Tibial nerve (tissue), 4 donors: ENCODE results near the gene TEF.

Source experiments
- EP300 ChIP-seq, 2 donors: sonication (generic); formaldehyde crosslinking; IDR thresholded peaks; one replicate each; pipeline ENCODE4 v1.6.1; 2017; ENCODE audit warnings: antibody characterized with exemption in 2 of 2, mild to moderate bottlenecking in 1 of 2
- POLR2A ChIP-seq, 2 donors: fragments of 450-650 bp; IDR thresholded peaks; one replicate each; pipeline ENCODE4 v1.6.1; 2017; ENCODE audit warnings: antibody characterized with exemption in 2 of 2, mild to moderate bottlenecking in 2 of 2, moderate library complexity in 2 of 2
- TF ChIP-seq, protein P1 (sequence below), 5 experiments: fragments of 200-600 bp in 3 of 5; fragments of 450-650 bp in 2 of 5; sonication (generic) in 3 of 5; IDR thresholded peaks; one replicate each; pipeline ENCODE4 v1.5.1; 2016 to 2019; ENCODE audit warnings: antibody characterized with exemption in 5 of 5, mild to moderate bottlenecking in 3 of 5, moderate library complexity in 2 of 5

DNA sequence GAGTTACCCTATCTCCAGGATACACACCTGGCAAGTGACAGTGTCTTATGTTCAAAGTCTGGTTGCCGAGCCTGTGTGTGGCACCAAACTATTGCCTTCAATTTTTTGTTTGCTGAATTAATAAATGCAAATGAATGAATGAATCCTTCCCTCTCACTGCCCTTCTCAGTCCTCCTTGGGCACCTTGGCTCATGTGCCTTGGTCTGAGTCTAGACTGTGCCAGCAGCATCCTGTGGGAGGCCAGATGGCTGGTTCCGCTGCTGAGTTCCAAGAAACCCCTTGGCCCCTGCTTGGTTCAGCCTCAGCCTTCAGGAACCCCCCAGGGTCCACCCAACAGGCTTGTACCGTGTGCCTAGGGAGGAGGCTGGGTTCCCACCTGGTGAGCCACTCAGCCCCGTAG lies 33.8 kb downstream of the TEF start:
- TF ChIP-seq POLR2A (IDR thresholded peaks at IDR 0.05) (no peak), EP300 (IDR thresholded peaks at IDR 0.05) (no peak)
- TF ChIP-seq, protein P1, sequence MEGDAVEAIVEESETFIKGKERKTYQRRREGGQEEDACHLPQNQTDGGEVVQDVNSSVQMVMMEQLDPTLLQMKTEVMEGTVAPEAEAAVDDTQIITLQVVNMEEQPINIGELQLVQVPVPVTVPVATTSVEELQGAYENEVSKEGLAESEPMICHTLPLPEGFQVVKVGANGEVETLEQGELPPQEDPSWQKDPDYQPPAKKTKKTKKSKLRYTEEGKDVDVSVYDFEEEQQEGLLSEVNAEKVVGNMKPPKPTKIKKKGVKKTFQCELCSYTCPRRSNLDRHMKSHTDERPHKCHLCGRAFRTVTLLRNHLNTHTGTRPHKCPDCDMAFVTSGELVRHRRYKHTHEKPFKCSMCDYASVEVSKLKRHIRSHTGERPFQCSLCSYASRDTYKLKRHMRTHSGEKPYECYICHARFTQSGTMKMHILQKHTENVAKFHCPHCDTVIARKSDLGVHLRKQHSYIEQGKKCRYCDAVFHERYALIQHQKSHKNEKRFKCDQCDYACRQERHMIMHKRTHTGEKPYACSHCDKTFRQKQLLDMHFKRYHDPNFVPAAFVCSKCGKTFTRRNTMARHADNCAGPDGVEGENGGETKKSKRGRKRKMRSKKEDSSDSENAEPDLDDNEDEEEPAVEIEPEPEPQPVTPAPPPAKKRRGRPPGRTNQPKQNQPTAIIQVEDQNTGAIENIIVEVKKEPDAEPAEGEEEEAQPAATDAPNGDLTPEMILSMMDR (IDR thresholded peaks at IDR 0.05) = no peak
